T47D (cell line): Measurements from ENCODE around the gene KRT32.
A peak's percentile ranks its signal among the peaks of the same experiment; 100 is the strongest.

Experiments used
- DNase-seq, 2 experiments: peaks; one replicate each; pipeline versions ENCODE4 v3.0.0 to v3.0.0-alpha.2; 2011 to 2012; ENCODE audit warnings: low read depth in 1 of 2, low spot score in 1 of 2
- JUND ChIP-seq: IDR thresholded peaks from 2 replicates; pipeline ENCODE4 v1.6.1; 2012; ENCODE audit warnings: low read depth
- in situ Hi-C: cut with HindIII; loops from 2 replicates; pipeline ENCODE4 v1.10.0; 2016; ENCODE audit warnings: low sequenced_read_pairs, low pct_unique_long_range_greater_than_20kb

Gene KRT32

GRCh38 chr17:41413353-41413957, 53.7 kb downstream of the KRT32 start:
- TF ChIP-seq JUND, result no peak; the same call in 1 of the 2 replicates
- in situ Hi-C loops, result no loop called here
- DNase-seq, result peak; percentile 62 to 98

GRCh38 chr17:41411072-41411840, 55.9 kb downstream of the KRT32 start:
- no peak for TF ChIP-seq JUND
- in situ Hi-C loops, result no loop called here
- DNase-seq, result no peak
